ENCODE results near the gene TTC39C.

Gene TTC39C

DNA sequence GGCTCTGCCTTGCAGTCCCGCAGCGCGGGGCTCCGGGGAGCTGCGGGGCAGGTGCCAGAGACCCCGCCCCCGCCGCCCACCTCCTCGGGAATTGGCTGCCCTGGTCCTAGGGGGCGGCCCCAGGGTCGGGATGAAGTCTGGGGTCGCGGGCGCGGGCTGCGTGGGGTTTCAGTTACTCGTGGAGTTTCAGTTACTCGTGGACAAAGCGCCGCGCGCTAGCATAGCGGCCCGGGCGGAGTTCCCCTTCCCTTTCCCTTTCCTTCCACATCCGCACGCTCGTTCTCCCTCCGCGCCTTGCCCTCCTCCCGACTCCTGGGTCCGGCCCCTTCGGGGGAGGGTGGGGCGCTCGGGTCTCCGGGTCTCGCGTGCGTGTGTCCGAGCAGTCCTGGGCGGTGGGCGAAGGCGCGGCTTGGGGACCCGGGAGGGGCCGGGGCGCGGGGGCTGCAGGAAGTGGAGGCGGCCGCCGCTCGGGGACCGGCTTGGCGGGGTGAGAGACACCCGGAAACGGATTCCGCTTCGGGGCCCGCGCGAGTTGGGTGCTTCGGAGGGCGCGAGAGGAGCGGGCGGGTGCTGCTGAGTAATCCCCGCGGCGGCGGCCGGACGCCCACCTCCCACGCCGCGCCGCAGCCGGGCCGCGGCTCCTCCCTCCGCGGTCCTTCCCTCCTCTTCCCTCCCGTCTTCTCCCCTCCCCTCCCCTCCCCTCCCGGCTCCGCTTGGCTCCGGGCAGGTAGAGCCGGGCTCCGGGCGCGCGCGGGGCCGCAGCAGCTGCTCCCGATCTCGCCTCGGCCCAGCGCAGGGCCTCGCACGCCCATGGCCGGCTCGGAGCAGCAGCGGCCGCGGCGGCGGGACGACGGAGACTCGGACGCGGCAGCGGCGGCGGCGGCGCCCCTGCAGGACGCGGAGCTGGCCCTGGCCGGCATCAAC is at the start of gene TTC39C:
Gene TTC39C, plus strand, starts transcription at position 693 of the 924 bp plus-strand sequence. Its CDS starts 118 bp downstream, at position 811.
- DNase-seq: peak; percentile 82

DNA sequence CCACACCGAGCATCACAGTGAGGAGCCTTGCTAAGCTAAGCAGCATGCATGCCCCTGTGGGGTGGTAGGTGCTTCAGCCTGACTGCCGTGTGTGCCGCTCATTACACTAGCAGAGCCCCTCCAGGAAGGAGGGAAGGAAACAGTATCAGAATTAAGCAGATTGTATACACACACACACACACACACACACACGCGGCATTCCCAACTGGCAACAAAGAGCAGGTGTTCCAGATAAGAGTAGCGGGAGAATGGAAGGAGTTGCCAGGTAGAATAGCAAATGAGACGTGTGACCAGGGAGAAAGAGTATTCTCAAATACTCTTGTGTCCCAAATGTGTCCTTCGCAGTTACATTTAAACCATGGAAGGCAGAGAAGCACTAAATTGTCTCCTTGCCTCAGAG is 47.6 kb upstream of the TTC39C start:
- no peak for DNase-seq

DNA sequence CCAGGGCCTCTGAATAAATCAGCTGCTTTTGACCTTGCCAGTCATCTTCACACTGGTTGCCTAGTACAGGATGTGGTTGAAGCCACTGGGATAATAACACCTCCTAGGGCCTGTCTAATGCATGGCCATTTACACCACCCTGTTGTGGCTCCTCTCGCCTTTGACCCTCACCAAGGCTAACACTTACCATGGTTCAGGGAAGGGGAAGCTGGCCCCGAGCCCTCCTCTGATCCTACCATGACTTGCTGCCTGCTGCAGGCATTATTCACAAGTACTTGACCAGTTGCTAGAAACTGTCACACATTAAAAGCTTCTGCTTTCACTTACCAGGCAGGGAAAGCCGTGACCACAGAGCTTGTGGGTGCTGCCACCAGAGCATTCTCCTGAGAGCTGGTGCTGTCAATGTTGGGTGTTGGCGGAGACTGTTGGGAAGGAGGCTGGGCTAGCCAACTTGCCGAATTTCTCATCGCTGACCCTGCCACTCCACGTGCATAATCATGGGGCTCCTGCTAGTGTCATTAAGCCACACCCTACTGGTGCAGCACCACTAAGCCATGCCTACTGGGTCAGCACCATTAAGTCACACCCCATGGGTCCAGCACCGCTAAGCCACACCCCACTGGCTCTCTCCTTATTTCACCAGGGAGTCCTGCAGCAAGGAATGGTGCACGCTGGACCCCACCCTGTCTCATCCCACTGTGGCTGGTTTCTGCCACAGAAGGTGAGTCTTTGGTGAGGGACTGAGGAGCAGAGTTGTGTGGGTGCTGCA is 47.0 kb upstream of the TTC39C start:
- DNase-seq: no peak

DNA sequence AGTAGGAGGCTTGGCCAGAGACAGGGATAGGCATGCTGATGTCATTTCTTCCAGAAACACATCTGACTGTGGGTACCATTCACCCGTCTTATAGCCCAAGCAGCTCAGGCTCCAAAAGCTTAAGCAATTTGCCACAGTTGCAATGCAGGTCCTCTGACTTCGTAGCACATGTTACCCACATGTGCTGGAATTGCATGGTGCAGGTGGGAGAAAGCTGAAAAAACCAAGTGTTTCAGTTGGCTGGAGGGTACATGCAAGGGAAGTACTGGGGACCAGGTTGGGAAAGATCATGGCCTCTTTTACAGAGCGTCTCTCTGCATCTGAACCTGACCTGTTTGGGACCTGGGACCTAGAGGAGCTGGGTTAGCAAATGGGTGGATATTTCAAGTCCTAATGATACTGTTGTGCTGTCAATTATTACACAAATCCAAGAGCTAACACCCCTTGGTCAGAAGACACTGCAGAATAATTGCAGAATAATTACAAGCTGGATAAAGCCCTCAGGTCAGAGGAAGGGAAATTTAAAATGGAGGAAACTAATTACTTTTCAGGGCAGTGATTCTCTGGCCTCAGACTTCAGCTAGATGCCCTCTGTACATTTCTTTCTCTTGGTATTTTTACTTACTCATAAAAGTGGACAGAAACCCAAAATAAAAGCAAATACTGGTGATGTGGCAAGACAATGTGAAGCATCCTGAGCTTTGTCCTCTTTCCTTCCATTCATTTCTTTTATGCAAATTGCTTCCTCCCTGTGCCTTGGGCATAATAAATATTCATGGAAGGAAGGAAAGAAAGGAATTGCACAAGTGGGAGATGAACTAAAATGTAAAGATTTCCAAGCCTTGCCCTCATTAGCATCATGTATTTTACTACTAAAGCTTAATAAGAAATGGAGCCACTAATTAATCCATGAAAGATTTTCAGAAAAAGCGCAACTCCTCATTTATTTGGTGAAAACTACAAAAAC is 45.6 kb upstream of the TTC39C start:
- DNase-seq: no peak

DNA sequence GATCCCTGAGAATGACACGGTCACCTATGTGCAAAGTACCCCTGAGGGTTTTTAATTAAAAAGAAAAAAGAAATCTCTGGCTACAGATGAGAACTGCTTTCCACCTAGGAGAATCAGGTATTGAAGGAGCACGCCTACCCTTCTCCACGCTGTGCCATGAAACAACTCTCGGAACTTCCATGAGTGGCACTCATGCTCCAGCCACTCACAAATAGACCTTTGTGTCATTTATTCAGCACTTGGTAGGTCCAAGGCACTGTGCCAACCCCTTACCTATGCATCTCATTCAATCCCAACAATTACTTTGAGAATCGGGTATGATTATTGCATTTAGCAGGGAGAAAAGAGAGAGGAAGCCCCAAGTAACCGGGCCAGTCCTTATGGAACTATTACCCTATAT is 44.9 kb upstream of the TTC39C start:
- no peak for DNase-seq

DNA sequence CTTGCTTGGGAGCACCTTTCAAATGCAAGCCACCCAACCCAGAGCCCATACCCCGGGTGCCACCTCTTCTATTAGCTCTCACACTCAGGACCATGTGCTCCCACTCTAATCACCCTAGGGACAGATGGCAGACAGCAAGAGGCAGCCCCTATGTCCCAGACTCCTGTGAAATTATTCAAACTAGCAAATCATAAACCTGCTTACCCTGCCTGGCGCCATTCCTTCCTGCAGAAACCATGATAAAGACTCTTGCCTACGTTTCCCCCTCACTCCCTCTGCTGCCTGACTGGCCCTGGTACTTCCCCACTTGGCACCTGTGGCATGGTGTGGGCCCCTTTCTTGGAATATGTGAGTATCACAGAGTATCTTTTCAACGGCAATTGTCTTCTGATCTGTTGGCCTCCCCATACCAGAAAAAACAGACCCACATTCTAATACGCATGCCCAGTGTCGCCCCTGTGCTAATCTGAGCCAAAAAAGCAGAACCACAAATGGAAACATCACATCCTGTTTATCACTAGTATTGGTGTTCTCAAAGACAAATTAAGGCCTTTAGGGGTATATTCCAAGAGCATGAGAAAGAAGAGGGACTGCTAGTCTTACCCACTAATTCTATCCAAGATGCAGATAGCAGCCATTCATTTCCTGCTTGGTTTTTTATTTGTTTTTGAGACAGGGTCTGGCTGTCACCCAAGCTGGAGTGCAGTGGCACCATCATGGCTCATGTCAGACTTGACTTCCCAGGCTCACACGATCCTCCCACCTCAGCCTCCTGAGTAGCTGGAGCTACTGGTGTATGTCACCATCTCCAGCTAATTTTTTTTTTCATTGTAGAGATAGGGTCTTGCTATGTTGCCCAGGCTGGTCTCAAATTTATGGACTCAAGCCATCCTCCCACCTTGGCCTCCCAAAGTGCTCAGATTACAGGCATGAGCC is 44.1 kb upstream of the TTC39C start:
- DNase-seq: no peak

DNA sequence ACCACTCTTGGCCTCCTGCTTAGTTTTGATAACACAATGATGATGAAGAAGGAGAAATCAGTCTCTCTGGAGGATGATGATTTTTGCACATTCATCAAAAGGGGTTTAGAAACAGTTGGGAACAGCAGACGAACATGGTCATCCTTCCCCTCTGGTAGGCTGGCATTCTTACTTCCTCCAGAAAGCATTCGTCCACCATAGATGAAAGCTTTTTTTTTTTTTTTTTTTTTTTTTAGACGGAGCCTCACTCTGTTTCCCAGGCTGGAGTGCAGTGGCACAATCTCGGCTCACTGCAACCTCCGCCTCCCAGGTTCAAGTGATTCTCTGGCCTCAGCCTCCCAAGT is 43.5 kb upstream of the TTC39C start:
- no peak for DNase-seq

DNA sequence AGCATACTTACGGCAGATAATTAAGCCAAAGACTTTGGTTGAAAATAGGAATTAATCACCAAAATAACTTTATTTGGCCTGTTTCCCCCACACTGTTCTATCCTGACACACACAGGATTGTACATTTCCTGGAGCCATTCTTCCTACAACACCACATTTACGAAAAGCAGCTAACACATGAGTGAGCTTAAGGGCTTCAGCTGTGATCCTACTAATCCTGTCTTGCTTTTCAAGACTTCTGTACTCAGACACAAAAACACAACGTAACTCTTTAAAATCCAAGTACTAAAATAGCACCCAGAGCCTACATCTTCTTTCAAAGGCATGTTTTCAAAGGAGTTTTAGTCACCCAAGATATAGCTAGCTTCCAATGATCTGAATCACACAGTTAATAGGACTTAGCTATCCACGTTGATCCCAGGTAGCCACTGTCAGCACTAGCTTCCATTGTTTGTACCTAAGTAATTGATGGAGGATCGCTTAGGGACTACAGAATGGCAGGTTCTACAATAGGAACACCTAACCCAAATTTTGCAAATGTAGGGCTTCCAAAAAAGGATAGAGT is 42.8 kb upstream of the TTC39C start:
- no peak for DNase-seq

DNA sequence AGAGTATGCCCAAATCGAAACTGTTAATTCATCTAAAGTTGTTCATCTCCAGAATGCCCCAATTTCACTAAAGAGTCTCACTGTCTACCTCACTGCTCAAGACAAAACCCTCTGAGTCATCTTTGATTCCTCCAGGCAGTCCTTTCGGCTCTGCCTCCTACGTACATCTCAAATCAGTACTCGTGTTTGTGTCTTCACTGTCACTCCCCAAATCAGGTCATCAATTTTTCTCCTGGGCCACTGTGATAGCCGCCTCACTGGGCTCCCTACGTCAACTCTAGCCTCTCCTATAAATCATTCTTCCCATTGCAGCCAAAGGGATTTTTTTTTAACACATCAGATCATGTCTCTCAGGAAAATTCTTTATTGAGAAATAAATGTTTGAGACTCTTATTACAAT is 42.1 kb upstream of the TTC39C start:
- DNase-seq: no peak

DNA sequence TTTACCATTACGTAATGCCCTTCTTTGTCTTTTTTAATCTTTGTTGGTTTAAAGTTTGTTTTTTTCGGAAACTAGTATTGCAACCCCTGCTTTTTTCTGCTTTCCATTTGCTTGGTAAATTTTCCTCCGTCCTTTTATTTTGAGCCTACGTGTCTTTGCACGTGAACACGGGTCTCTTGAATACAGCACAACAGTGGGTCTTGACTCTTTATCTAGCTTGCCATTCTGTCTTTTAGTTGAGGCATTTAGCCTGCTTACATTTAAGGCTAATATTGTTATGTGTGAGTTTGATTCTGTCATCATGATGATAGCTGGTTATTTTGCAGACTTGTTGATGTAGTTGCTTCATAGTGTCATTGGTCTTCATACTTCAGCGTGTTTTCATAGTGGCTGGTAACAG is 37.5 kb upstream of the TTC39C start:
- no peak for DNase-seq

DNA sequence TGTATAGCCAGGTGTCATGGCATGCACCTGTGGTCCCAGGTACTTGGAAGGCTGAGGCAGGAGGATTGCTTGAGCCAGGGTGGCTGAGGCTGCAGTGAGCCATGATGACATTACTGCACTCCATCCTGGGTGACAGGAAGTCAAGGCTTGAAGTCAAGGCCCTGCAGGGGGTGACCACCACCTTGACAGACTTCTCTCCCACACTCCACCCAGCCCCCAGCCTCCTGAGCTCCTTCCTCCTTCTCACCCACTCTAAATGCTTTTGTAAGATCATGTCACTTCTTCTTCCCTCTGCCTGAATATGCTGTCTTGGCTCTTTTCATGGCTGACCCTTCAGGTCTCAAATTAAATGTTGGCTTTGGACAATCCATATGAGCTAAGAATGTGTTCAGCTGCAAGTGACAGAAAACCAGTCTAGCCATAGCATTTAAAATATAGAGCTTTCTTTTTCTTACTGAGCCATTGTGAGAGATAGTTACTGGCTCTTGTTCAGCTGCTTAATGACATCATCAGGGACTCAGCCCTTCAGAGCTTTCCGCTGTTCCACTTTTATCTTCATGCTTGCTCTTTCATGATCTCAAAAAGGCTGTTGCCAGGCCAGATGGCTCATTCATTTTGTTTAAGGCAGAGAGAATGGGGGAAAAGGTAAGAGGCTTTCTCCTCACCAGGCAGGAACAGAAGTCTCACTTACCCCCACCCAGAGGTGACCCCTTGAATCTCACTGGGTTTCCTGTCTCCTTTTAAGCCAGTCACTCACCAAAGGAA is 36.7 kb upstream of the TTC39C start:
- DNase-seq: no peak

DNA sequence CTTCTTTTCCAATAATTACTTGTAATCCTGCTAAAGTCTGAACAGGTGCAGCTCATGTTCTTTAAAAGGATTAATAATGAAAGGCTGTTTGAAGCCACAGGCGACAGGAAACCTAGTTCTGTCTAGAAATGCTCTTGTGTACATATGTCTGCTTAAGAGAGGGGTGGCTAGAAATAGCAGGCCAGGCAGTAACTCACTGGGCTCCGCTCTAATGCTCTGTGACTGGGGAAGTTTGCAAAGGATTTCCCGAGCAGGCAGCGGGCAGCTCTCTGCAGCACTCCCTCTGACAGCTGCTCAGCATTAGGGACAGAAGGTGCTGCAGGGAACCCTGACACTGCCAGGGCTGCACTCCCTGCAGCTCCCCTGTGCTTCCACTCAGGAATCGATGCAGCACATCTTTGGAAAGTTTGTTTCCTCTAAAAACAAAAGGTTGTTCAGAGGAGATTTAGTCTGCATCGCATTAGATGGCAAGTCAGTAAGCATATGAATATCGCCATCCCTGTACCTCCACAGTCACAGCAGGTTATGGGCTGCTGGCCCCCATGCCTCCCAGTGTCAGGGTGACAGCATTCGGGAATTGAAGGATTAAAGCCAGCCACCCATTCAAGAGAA is 33.1 kb upstream of the TTC39C start:
- peak; percentile 35 for DNase-seq

DNA sequence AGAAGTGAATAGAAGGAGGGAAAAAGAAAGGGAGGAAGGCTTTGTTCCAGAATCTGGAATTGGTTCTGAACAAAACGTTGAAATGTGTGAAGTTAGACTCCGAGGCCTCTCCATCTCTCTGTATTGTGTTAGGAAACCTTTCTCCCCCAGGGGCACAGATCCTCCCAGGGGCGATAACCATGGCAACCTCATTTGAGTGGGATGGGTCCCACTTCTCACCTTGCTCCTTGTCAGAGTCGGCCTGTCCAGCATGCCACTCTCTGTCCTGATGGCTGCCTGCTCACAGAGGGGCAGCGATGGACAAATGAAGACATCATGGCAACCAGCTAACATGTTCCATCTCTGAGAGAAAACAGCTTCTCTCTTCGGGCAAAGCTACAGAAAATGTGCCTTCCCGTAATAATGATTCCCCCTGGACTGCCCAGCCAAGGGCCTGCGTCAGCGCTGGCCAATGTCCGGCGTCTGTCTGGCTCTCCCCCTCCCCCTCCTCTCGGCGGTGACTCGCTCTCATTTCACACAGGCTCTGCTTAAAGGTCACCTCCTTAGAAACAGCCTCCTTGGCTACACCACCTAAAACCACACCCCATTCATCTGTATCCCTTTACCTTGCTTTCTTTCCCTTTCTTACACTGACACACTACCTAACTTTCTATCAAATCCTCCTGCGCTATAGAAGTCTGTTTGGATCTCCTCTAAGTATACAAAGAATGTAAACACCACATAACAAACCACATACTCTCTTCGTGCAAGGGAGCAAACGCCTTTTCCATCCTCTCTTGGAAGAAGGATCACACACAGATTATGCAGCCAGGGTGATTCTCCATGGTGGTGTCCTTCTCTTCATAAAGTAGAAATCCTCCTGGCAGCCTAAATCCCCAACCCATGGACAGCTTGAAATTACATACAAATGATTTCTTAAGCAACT is 32.1 kb upstream of the TTC39C start:
- DNase-seq: peak; percentile 42

DNA sequence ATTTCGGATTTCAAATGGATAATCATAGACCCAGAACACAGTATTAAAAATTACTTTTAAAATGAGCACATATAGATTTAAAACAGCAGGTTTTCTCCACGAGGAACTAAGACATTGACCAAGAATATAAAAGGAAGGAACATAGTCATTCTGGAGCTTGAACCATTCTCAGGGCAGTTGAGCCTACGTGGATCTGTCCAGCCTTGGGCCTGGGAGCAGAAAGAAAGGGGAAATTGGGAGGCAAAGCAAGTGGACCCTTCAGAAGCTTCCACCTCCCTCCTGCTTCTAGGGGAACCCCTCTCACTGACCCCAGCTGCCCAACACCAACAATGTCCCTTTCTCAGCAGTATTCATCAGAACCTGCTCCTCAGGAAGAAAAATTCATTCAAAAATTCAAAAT is 31.4 kb upstream of the TTC39C start:
- no peak for DNase-seq

DNA sequence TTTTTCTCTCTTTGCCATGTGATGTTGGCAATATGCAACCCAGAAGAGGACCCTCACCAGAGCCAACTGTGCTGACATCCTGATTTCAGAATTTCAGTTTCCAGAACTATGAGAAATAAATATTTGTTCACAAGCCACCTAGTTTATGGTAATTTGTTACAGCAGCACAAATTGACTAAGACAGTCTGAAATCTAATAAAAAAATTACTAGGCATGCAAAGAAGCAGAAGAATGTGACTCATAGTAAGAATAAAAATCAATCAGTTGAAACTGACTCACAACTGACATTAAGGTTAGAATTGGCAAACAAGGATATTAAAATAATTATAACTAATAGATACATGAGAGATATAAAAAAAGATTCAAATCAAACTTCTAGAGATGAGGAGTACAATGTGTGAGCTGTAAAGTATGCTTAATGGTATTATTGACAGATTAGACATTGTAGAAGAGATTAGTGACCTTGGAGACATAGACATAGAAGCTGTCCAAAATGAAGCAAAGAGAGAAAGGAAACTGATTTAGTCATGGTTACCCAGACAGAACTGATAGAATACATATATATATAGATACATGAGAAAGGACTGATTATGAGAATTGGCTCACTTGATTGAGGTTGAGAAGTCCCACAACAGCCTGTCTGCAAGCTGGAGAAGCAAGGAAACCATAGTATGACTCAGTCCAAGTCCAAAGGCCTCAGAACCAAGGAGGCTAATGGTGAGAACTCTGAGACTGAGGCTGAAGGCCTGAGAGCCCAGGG is 27.8 kb upstream of the TTC39C start:
- no peak for DNase-seq

DNA sequence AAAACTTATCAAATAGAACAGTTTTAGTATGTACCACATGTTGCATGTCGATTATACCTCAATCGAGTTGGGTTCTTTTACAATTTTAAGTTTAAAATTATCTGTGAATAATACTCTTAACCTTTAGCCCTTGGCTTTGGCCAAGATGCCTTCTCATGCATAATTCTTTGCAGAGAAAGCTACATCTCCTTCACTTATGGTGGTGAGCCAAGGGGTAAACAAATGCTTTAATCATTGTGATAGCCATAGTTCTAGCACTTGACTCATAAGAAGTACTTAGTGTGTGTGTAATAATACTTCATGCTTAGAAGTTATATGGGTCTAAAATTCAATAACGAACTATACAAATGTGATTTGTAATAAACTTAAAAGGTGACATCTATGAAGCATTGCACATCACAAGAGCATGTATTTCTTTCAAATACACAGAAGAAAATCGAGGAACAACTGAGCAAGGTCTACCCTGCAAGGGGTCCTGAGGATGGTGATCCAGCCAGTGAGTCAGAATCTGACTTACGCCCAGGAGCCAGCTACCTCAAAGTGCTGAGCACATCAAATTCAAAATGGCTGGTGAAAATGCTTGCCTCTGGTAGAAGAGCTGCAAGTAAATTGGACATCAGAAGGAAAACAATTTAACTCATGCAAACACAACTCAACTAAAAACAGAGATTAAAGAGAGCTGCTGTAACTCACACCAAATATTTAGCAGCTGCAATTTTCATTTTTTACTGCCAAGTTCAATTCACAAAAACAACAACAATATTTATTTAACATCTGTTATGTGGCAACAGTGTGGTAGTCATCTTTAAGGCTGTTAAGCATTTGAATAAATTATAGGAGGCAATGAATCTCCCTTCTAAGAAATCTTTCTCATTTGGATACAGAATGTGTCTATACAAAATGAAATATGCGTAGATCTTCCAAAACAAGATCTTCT is 23.8 kb upstream of the TTC39C start:
- DNase-seq: no peak

All from right hindlimb (tissue), 1 donor.